ENCODE measurements around the gene NEBL. TPM values are rescaled to one million over a fixed set of nuclear protein-coding genes. Genes with fewer than 3 reads are reported as not detected.

NEBL gene
- total RNA-seq, 1 experiment from 2014 or later, result 16.6 TPM

DNA sequence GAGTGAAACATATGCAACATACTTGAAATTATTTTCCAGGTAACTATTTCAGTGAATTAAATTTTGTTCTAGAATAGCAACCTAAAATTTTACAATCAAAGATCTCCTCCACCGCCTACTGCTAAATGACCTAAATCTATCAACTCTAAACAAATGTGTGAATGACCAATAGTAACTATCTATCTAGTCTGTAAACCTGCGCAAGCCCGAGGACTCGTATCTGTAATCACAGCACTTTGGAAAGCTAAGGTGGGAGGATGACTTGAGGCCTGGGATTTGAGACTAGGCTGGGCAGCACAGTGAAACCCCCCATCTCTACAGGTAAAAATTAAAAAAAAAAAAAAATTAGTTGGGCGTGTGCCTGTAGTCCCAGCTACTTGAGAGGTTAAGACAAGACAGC, 83.0 kb downstream of the NEBL start:
- no peaks in the 10 kb centered on the region for H3K9me2 ChIP-seq (ENCODE audit: insufficient read depth)

More for the DNA sequence above, 83.0 kb downstream of the NEBL start:
- TF ChIP-seq, protein P1, sequence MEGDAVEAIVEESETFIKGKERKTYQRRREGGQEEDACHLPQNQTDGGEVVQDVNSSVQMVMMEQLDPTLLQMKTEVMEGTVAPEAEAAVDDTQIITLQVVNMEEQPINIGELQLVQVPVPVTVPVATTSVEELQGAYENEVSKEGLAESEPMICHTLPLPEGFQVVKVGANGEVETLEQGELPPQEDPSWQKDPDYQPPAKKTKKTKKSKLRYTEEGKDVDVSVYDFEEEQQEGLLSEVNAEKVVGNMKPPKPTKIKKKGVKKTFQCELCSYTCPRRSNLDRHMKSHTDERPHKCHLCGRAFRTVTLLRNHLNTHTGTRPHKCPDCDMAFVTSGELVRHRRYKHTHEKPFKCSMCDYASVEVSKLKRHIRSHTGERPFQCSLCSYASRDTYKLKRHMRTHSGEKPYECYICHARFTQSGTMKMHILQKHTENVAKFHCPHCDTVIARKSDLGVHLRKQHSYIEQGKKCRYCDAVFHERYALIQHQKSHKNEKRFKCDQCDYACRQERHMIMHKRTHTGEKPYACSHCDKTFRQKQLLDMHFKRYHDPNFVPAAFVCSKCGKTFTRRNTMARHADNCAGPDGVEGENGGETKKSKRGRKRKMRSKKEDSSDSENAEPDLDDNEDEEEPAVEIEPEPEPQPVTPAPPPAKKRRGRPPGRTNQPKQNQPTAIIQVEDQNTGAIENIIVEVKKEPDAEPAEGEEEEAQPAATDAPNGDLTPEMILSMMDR (IDR thresholded peaks at IDR 0.05 in 2 of 3, conservative IDR thresholded peaks at IDR 0.05 in 1 of 3; ENCODE audit: borderline replicate concordance in 1 of 3, insufficient read depth in 1 of 3, low read depth in 2 of 3, low read length in 2 of 3), result no peak
- TF ChIP-seq CBX3 (IDR thresholded peaks at IDR 0.05; ENCODE audit: low read depth) (no peak), TCF7L2 (IDR thresholded peaks at IDR 0.05; ENCODE audit: borderline replicate concordance, extremely low read depth, insufficient read depth, insufficient read length) (no peak), EGR1 (IDR thresholded peaks at IDR 0.05; ENCODE audit: low read depth) (no peak), YY1 (IDR thresholded peaks at IDR 0.05; ENCODE audit: extremely low read depth, insufficient replicate concordance, low read depth, low read length) (no peak), CEBPB (IDR thresholded peaks at IDR 0.05; ENCODE audit: low read depth) (no peak), EZH2phosphoT487 (IDR thresholded peaks at IDR 0.05; ENCODE audit: borderline replicate concordance) (no peak), SP1 (IDR thresholded peaks at IDR 0.05; ENCODE audit: low read depth) (no peak), FOSL1 (IDR thresholded peaks at IDR 0.05; ENCODE audit: low read depth) (no peak), JUND (IDR thresholded peaks at IDR 0.05) (no peak), SRF (IDR thresholded peaks at IDR 0.05; ENCODE audit: low read depth) (no peak), EZH2 (IDR thresholded peaks at IDR 0.05) (no peak), ZNF274 (IDR thresholded peaks at IDR 0.05; ENCODE audit: low read depth, low read length) (no peak), RAD21 (IDR thresholded peaks at IDR 0.05; ENCODE audit: low read depth) (no peak), ZFX (IDR thresholded peaks at IDR 0.05) (no peak)
- TF ChIP-seq, protein P2, sequence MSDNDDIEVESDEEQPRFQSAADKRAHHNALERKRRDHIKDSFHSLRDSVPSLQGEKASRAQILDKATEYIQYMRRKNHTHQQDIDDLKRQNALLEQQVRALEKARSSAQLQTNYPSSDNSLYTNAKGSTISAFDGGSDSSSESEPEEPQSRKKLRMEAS (IDR thresholded peaks at IDR 0.05), result no peak
- TF ChIP-seq, protein P3, sequence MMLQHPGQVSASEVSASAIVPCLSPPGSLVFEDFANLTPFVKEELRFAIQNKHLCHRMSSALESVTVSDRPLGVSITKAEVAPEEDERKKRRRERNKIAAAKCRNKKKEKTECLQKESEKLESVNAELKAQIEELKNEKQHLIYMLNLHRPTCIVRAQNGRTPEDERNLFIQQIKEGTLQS (IDR thresholded peaks at IDR 0.05), result no peak
- no peak overlapping the region for H3K4me3 ChIP-seq (replicated peaks in 1 of 2; ENCODE audit: low read depth in 1 of 2, low read length in 2 of 2)
- no peak overlapping the region for H3K4me2 ChIP-seq (ENCODE audit: low read length)
- no peaks in the 10 kb centered on the region for H3K9me3 ChIP-seq (ENCODE audit: control insufficient read depth in 1 of 2, insufficient read depth in 1 of 2, low read depth in 1 of 2, low read length in 2 of 2)
- H4K20me1 ChIP-seq (ENCODE audit: insufficient read depth), result no peaks in the 10 kb centered on the region
- POLR2A ChIA-PET, result no interaction called here
- no peak overlapping the region for H2AFZ ChIP-seq (ENCODE audit: low read depth, low read length, poor library complexity, severe bottlenecking)
- CTCF ChIA-PET, result no interaction called here
- intact Hi-C loops (cut with micrococcal nuclease), result no loop called here
- DNase-seq (ENCODE audit: low read depth, low spot score) (no peak), ATAC-seq (no peak)
- no peaks in the 10 kb centered on the region for H3K27me3 ChIP-seq (ENCODE audit: insufficient read depth, low read length)
- RAD21 ChIA-PET (ENCODE audit: low non-redundant PET in 1 of 2, low total read pairs in 2 of 2, uncharacterized antibody in 2 of 2, unreplicated experiment in 2 of 2), result no interaction called here
- H3K36me3 ChIP-seq (ENCODE audit: control insufficient read depth in 1 of 2, insufficient read depth in 2 of 2, low read length in 2 of 2), result no peaks in the 10 kb centered on the region
- H3K9ac ChIP-seq (ENCODE audit: low read length), result no peak overlapping the region
- no peak overlapping the region for H3K27ac ChIP-seq (ENCODE audit: low read depth, low read length)
- no peaks in the 10 kb centered on the region for H3K4me1 ChIP-seq (ENCODE audit: control insufficient read depth in 1 of 2, insufficient read depth in 2 of 2, low read length in 2 of 2)
- BruUV-seq (replicated peaks), result no TSS peak
- no peaks in the 10 kb centered on the region for H3K79me2 ChIP-seq (ENCODE audit: insufficient read depth, low read length)

All from HCT116 (cell line).